Measurements from ENCODE around the gene CDR2. TPM values are rescaled to one million over a fixed set of nuclear protein-coding genes. Genes with fewer than 3 reads are reported as not detected.
A peak's percentile ranks its signal among the peaks of the same experiment; 100 is the strongest.

The CDR2 gene
- total RNA-seq, 1 experiment from 2014 or later = 32.7 TPM

DNA sequence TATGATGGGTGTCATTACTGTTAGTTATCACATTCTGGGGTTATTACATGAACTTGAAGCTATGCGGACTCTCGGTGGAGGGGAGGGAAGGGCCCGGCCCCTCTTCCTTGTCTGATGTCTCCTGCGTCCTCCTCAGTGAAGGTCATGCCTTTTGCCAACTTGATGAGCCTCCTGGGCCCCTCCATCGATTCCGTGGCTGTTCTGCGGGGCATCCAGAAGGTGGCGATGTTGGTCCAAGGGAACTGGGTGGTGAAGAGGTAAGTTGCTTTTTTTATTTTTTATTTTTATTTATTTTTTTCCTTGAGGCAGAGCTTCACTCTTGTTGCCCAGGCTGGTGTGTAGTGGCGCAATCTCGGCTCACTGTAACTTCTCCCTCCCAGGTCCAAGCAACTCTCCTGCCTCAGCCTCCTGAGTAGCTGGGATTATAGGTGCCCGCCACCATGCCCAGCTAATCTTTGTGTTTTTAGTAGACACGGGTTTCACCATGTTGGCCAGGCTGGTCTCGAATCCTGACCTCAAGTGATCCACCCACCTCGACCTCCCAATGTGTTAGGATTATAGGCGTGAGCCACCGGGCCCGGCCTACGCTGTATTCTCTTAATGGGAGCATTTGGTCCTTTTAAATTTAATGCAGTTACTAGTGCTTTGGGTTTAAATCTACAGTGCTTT lies 55.6 kb downstream of the CDR2 start:
- no peaks in the 10 kb centered on the region for H3K27me3 ChIP-seq (ENCODE audit: control insufficient read depth, insufficient read depth, low read length)
- DNase-seq = peak; percentile 85
- peaks cover 38% of the 10 kb centered on the region for H3K36me3 ChIP-seq (replicated peaks; ENCODE audit: control insufficient read depth, insufficient read depth, low read length)
- no peak overlapping the region for H3K4me3 ChIP-seq (ENCODE audit: insufficient read depth, low read depth, low read length)

GRCh38 chr16:22317625-22318024 lies 56.8 kb downstream of the CDR2 start:
- H3K27me3 ChIP-seq (ENCODE audit: control insufficient read depth, insufficient read depth, low read length) = no peaks in the 10 kb centered on the region
- peaks cover 39% of the 10 kb centered on the region for H3K36me3 ChIP-seq (replicated peaks; ENCODE audit: control insufficient read depth, insufficient read depth, low read length)
- H3K4me3 ChIP-seq (ENCODE audit: insufficient read depth, low read depth, low read length) = no peak overlapping the region
- DNase-seq = no peak

DNA sequence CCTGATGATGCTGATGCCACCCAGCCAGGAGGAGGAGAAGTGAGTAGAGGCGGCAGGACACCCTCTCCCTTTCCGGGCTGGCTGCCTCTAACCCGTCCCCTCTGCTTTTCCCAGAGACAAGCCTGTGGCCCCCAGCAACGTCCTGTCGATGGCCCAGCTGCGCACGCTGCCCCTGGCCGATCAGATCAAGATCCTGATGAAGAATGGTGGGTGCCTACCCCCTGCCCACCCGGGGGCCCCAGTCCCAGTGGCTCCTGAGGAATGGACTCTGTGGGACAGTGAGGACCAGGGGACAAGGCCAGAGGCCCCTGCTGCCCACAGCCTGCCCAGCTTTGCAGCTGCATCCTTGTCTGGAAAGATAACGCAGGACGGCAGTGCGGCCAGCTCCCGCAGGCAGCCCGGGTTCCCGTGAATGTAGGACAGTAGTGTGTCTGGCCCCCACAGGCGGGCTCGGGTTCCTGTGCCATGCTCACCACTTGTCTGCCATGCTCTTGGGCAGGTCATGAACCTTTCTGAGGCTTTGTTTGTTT lies 57.4 kb downstream of the CDR2 start:
- Histone ChIP-seq H3K27me3 (ENCODE audit: control insufficient read depth, insufficient read depth, low read length) (no peaks in the 10 kb centered on the region), H3K4me3 (ENCODE audit: insufficient read depth, low read depth, low read length) (no peak overlapping the region), H3K36me3 (replicated peaks; ENCODE audit: control insufficient read depth, insufficient read depth, low read length) (peaks cover 38% of the 10 kb centered on the region)
- DNase-seq = peak; percentile 44

GRCh38 chr16:22316411-22316811 lies 58.0 kb downstream of the CDR2 start:
- Histone ChIP-seq H3K4me3 (ENCODE audit: insufficient read depth, low read depth, low read length) (no peak overlapping the region), H3K27me3 (ENCODE audit: control insufficient read depth, insufficient read depth, low read length) (no peaks in the 10 kb centered on the region), H3K36me3 (replicated peaks; ENCODE audit: control insufficient read depth, insufficient read depth, low read length) (peaks cover 36% of the 10 kb centered on the region)
- peak; percentile 34 for DNase-seq

DNA sequence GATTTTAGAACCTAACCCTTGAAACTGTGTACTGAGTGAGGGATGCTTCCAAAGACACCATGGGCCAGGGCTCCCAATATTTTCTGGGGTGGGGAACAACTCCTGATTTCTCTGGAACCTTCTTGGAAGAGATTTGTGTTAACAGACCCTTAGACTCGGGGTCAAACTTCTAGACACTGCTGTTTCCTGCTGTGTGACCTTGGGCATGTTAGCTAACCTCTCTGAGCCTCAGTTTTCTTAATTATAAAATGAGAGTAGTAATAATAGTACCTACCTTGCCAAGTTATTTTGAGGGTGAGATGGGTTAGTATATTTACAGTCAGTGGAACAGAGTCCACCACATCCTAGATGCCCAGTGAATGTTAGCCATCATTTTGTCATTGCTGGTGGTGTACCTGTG lies 58.4 kb downstream of the CDR2 start:
- Histone ChIP-seq H3K36me3 (replicated peaks; ENCODE audit: control insufficient read depth, insufficient read depth, low read length) (peaks cover 35% of the 10 kb centered on the region), H3K4me3 (ENCODE audit: insufficient read depth, low read depth, low read length) (no peak overlapping the region), H3K27me3 (ENCODE audit: control insufficient read depth, insufficient read depth, low read length) (no peaks in the 10 kb centered on the region)
- DNase-seq = no peak

- DNase-seq = peak; percentile 36
Observed at GRCh38 chr16:22314661-22315626, 59.5 kb downstream of the CDR2 start.

GRCh38 chr16:22313876-22314470 lies 60.4 kb downstream of the CDR2 start:
- Histone ChIP-seq H3K4me3 (ENCODE audit: insufficient read depth, low read depth, low read length) (no peak overlapping the region), H3K36me3 (replicated peaks; ENCODE audit: control insufficient read depth, insufficient read depth, low read length) (peaks cover 46% of the 10 kb centered on the region), H3K27me3 (ENCODE audit: control insufficient read depth, insufficient read depth, low read length) (no peaks in the 10 kb centered on the region)
- DNase-seq = peak; percentile 29

More at GRCh38 chr16:22314661-22315626, 59.5 kb downstream of the CDR2 start:
- Histone ChIP-seq H3K4me3 (ENCODE audit: insufficient read depth, low read depth, low read length) (no peak overlapping the region), H3K36me3 (replicated peaks; ENCODE audit: control insufficient read depth, insufficient read depth, low read length) (peaks cover 38% of the 10 kb centered on the region), H3K27me3 (ENCODE audit: control insufficient read depth, insufficient read depth, low read length) (no peaks in the 10 kb centered on the region)

DNA sequence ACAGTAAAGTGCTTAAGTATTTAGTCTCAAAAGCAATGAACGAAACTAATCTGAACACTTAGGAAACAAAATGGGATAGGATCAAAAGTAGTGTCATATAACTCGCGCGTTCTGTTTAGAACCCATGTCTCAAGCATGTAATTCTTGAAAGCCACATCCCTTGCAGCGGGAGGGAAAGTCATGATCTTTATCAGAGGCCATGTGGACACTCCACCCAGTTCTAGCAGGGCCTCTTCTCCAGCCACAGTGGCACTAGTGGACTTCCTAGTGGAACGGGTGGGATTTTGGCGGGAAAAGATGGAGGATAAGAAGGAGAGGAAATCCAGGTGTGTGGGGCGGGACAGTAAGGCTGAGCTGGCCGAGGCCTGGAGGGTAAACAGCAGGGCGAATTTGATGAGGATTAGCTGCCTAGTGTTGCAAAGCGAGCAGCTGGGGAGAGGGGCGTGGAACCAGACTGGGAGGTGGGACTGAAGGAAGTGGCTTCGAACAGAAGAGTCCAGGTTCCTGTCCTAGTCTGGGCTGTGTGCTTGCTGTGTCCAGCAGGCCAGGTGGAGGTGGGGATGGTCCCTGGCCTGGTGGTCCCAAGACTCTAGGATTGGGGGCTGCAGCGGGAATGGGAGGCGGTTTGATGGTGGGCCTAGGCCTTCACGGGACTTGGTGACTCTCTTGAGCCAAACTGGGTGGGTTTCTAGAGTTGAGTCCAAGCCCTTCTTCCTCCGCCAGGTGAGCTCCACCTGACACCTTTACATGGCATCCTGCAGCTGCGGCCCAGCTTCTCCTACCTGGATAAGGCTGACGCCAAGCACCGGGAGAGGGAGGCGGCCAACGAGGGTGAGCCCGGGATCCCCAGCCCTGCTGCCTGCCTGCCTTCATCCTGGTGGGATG lies 61.3 kb downstream of the CDR2 start:
- no peak overlapping the region for H3K4me3 ChIP-seq (ENCODE audit: insufficient read depth, low read depth, low read length)
- peak; percentile 44 for DNase-seq
- H3K27me3 ChIP-seq (ENCODE audit: control insufficient read depth, insufficient read depth, low read length) = no peaks in the 10 kb centered on the region
- peaks cover 46% of the 10 kb centered on the region for H3K36me3 ChIP-seq (replicated peaks; ENCODE audit: control insufficient read depth, insufficient read depth, low read length)

GRCh38 chr16:22311520-22311919 lies 62.9 kb downstream of the CDR2 start:
- no peak for DNase-seq
- H3K27me3 ChIP-seq (ENCODE audit: control insufficient read depth, insufficient read depth, low read length) = no peaks in the 10 kb centered on the region
- peaks cover 47% of the 10 kb centered on the region for H3K36me3 ChIP-seq (replicated peaks; ENCODE audit: control insufficient read depth, insufficient read depth, low read length)
- H3K4me3 ChIP-seq (ENCODE audit: insufficient read depth, low read depth, low read length) = no peak overlapping the region

DNA sequence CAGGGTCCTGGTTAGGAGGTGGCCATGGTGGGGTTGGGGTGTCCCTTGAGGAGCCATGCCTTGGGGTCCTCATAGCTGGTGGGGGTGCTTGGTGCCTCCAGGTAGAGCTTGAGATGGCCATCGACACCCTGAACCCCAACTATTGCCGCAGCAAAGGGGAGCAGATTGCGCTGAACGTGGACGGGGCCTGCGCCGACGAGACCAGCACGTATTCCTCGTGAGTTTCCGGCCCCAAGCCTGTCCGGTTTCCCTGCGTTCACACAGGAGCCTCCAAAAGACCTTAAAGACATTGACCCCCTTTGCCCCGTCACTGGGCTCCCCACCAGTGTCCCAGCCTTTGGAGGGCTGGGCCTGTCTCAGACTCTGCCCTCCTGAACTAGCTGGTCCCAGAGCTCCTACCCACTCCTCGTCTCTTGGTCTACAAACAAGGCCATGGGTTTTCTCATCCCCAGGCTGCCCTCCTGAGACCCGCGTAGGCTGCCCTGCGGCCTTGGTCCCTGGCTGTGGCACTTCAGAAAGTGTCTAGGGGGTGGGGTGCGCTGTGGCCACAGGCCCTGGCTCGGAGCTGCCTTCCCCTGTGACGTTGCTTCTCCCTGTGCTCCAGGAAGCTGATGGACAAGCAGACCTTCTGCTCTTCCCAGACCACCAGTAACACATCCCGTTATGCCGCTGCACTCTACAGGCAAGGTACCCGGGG lies 65.4 kb downstream of the CDR2 start:
- no peak overlapping the region for H3K4me3 ChIP-seq (ENCODE audit: insufficient read depth, low read depth, low read length)
- no peak for DNase-seq
- no peaks in the 10 kb centered on the region for H3K27me3 ChIP-seq (ENCODE audit: control insufficient read depth, insufficient read depth, low read length)
- peaks cover 35% of the 10 kb centered on the region for H3K36me3 ChIP-seq (replicated peaks; ENCODE audit: control insufficient read depth, insufficient read depth, low read length)

DNA sequence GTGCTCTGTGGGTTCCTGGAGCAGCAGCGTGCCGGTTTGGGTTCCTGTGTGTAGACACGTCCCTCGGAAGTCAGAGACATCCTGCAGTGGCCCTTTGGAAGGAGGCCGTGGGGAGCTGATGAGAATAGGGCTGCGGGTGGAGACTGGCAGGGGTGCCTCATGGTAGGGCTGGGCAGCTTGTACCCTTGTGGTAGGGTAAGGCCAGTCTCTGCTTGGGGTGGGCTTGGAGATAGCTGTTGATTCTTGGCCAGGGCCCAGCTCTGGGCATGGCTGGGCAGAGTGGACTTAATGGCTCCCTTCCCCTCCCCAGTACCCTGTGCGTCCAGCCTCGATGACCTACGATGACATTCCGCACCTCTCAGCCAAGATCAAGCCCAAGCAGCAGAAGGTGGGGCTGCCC lies 66.6 kb downstream of the CDR2 start:
- no peaks in the 10 kb centered on the region for H3K27me3 ChIP-seq (ENCODE audit: control insufficient read depth, insufficient read depth, low read length)
- no peak for DNase-seq
- H3K36me3 ChIP-seq (replicated peaks; ENCODE audit: control insufficient read depth, insufficient read depth, low read length) = peaks cover 31% of the 10 kb centered on the region
- H3K4me3 ChIP-seq (ENCODE audit: insufficient read depth, low read depth, low read length) = no peak overlapping the region

GRCh38 chr16:22306788-22307187 lies 67.6 kb downstream of the CDR2 start:
- DNase-seq = no peak
- no peaks in the 10 kb centered on the region for H3K27me3 ChIP-seq (ENCODE audit: control insufficient read depth, insufficient read depth, low read length)
- peaks cover 35% of the 10 kb centered on the region for H3K36me3 ChIP-seq (replicated peaks; ENCODE audit: control insufficient read depth, insufficient read depth, low read length)
- H3K4me3 ChIP-seq (ENCODE audit: insufficient read depth, low read depth, low read length) = no peak overlapping the region

GRCh38 chr16:22304411-22304810 lies 70.0 kb downstream of the CDR2 start:
- Histone ChIP-seq H3K36me3 (replicated peaks; ENCODE audit: control insufficient read depth, insufficient read depth, low read length) (peaks cover 25% of the 10 kb centered on the region), H3K27me3 (ENCODE audit: control insufficient read depth, insufficient read depth, low read length) (no peaks in the 10 kb centered on the region), H3K4me3 (ENCODE audit: insufficient read depth, low read depth, low read length) (no peak overlapping the region)
- peak; percentile 27 for DNase-seq
